GM21528 (cell line): ENCODE results near the gene PKD2L1.

Experiments
- ATAC-seq: cut with Tn5 transposase; IDR thresholded peaks from one replicate; pipeline ENCODE4 v1.9.1; 2021; ENCODE audit warnings: mild to moderate bottlenecking, moderate library complexity; ENCODE audit not compliant: unreplicated experiment, low FRiP score

PKD2L1 gene

DNA sequence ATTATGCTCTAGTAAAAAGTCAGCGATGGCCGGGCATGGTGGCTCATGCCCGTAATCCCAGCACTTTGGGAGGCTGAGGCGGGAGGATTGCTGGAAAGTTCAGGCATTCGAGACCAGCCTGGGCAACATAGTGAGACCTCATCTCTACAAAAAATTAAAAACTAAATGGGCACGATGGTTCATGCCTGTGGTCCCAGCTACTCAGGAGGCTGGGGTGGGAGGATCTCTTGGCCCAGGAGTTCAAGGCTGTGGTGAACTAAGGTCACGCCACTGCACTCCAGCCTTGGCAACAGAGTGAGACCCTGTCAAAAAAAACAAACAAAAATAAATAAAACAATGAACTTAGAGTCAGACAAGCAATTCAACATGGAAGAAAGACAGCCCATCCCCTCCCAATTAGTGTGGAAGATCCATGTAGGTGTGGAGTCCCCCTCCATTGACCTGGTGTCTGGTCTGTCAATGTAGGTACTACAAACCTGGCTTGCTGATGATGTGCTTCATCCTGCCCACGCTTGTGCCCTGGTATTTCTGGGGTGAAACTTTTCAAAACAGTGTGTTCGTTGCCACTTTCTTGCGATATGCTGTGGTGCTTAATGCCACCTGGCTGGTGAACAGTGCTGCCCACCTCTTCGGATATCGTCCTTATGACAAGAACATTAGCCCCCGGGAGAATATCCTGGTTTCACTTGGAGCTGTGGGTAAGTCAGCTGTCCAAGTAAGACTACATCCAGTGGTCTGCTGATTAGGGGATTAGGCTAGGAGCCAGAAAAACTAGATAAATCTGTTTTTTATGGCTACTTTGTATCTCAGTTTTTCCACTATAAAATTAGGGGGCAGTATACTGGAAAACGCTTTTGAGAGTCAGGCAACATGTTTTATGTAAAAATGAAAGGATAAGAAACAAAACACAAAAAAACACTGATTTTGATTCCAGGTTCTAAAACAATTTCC is 26.3 kb upstream of the PKD2L1 start:
- ATAC-seq: no peak

DNA sequence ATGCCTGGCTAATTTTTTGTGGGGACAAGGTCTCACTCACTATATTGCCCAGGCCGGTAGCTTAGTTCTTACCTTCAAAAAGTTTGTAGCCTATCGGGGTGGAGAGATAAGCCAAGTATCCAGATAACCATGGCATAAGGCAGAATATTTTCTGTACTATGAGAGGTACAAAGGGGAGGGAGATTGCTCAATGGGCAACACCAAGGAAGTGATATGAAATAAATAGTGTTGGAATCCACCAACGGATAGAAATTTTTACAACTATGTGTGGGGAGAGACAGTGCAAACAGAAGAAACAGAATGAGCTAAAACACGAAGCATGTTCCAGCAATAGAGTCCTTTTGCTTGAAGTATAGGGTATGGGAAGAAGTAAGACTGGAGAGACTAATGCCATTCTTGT is 25.1 kb upstream of the PKD2L1 start:
- ATAC-seq: no peak

- ATAC-seq: no peak
These were observed 23.9 kb upstream of the PKD2L1 start for GRCh38 chr10:100353770-100354485.

DNA sequence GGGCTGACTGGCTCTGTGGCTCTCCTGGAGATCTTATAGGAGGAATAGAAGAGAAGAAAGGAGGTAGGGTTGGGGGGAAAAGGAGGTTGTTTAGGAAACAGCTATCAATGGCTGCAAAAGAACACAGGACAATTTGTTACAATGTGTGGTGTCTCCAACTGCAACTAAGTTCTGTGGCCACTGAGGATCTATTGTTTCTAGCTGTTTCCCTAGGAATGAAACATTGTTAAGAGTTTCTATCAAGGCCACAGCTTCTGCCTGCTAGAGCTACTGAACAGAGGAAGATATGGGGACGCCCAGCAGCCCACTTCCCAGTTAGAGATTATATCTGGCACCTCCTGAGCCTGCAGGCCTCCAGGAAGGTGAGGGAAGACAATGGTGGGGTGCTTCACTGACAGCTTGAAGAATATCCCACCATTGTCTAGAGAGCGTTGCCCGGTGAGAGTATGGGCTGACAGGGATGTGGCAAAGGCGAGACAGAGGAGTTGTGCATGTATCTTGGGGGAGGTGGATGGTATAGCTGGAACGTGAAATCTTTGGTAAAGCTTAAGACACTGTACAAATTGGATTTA is 21.0 kb upstream of the PKD2L1 start:
- ATAC-seq: no peak

- no peak for ATAC-seq
These were observed 19.6 kb upstream of the PKD2L1 start for GRCh38 chr10:100349672-100350071.

DNA sequence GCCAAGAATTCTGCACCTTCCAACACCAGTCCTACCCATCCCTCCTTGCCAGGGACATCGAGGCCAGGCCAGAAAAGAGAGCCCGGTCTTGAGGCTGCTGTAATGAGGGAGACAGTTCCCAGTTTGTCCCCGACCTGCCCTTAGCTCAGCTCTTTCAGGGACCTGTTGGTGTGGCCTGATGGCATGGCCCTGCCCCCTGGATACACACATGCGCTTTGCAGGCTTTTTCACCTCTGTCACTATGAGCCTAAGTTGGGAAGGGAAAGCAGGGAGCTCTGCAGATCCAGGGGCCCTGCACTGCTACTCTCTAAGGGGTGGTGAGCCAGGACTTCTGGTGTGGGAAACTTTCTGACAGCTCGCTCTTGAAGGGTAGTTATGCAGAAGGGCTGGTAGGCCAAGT is 19.1 kb upstream of the PKD2L1 start:
- ATAC-seq: no peak

DNA sequence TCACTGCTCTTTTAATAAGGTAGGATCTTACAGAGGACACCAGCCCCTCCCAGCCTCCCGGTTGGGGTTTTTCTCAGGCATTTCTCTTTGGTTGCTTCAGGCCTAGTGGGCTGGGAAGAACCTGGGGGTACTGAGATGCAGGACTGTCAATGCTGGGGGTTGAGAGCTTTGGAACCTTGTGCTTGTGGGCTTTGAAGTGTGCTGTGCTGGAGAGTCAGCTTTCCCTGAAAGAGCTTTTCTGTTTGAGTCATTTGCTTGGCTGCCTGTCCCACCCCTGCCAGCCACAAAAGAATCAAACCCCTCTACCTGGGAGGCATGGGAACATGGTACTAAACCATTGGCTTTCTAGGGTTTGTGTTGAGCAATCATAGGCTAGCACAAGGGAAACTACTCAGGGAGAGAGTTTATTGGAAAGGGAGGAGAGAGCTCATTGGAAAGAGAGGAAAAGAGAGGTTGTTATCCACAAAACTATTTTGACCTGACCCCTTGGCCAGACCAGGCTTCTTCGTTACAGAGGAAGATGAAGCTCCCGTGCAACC is 18.4 kb upstream of the PKD2L1 start:
- ATAC-seq: no peak

DNA sequence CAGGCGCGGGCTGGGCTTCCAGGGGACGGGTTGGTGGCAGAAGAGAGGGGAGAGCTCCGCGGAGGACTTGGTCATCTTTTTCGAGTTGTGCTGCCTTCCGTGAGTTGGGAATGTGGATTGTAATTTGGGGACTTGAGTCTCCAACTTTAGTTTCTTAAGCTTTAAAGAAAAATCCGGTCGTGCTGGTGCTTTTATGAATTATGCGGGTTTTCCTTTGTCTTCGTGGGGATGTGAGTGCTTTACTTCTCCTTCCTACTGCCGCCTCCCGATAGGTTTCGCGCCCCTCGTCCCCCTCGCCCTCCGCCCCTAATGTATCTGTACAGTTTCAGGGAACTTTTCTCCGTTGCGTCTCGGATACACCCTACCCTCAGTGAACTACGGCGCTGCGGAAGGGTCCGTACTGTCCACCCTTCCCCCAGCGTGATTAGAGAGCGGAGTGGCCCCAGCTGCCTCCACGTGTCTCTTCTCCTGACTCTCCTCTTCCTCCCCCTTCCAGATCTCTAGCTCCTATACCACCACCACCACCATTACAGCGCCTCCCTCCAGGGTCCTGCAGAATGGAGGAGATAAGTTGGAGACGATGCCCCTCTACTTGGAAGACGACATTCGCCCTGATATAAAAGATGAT is 17.7 kb upstream of the PKD2L1 start:
- peak; percentile 1 for ATAC-seq

DNA sequence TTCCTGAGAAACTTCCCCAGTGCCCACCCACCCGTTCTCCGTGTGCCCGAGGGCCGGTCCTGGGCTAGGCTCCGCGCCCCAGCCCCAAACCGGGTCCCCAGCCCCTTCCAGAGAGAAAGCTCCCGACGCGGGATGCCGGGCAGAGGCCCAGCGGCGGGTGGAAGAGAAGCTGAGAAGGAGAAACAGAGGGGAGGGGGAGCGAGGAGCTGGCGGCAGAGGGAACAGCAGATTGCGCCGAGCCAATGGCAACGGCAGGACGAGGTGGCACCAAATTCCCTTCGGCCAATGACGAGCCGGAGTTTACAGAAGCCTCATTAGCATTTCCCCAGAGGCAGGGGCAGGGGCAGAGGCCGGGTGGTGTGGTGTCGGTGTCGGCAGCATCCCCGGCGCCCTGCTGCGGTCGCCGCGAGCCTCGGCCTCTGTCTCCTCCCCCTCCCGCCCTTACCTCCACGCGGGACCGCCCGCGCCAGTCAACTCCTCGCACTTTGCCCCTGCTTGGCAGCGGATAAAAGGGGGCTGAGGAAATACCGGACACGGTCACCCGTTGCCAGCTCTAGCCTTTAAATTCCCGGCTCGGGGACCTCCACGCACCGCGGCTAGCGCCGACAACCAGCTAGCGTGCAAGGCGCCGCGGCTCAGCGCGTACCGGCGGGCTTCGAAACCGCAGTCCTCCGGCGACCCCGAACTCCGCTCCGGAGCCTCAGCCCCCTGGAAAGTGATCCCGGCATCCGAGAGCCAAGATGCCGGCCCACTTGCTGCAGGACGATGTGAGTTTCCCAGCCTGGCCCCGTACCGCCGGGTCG is 16.9 kb upstream of the PKD2L1 start, which contains the start of gene SCD:
SCD (plus strand) TSS at position 469 of the 803 bp plus-strand sequence; CDS start at position 741, 272 bp downstream.
- ATAC-seq: peak; percentile 90

DNA sequence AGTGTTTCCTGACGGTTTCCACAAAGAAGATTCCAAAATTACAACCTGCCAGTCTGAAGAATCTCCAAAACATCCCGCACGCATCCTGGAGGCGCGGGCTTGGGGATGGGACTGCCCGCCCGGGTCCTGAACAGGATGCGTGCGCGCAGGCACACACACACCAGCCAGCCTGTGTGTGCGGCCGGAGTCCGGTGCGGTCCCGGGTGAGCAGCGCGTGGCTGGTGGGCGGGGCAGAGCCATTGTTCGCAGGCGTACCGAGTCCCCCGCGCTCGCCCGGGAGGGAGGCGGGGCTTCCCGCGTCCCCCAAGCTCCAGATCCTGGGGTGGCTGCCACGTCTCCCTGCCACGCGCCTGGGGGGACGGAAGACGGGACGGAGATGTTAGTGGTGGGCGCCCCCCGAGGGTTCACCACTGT is 16.3 kb upstream of the PKD2L1 start:
- peak; percentile 54 for ATAC-seq

GRCh38 chr10:100345570-100346330 is 15.7 kb upstream of the PKD2L1 start:
- no peak for ATAC-seq

DNA sequence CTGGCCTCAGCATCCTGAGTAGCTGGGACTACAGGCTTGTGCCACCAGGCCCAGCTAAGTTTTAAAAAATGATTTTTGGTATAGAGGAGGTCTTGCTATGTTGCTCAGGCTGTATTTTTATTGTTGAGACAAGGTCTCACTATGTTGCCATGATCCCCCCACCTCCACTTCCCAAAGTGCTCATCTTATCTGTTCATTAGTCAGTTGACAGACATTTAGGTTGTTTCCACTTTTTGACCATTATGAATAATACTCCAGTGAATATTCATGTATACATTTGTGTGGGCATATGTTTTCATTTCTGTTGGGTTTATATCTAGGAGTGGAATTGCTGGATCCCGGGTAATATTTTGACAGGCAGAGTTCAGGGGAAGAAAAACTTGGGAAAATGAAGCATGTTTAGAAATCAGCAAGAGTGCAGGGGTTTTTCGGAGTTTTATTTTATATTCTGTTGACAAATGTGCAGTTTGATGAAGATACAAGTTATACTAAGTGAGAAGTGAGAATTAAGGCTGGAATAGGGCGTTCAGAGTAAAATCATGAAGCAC is 14.3 kb upstream of the PKD2L1 start:
- ATAC-seq: no peak

GRCh38 chr10:100342627-100342972 is 12.6 kb upstream of the PKD2L1 start:
- no peak for ATAC-seq

GRCh38 chr10:100341953-100342626 is 12.1 kb upstream of the PKD2L1 start:
- ATAC-seq: no peak

DNA sequence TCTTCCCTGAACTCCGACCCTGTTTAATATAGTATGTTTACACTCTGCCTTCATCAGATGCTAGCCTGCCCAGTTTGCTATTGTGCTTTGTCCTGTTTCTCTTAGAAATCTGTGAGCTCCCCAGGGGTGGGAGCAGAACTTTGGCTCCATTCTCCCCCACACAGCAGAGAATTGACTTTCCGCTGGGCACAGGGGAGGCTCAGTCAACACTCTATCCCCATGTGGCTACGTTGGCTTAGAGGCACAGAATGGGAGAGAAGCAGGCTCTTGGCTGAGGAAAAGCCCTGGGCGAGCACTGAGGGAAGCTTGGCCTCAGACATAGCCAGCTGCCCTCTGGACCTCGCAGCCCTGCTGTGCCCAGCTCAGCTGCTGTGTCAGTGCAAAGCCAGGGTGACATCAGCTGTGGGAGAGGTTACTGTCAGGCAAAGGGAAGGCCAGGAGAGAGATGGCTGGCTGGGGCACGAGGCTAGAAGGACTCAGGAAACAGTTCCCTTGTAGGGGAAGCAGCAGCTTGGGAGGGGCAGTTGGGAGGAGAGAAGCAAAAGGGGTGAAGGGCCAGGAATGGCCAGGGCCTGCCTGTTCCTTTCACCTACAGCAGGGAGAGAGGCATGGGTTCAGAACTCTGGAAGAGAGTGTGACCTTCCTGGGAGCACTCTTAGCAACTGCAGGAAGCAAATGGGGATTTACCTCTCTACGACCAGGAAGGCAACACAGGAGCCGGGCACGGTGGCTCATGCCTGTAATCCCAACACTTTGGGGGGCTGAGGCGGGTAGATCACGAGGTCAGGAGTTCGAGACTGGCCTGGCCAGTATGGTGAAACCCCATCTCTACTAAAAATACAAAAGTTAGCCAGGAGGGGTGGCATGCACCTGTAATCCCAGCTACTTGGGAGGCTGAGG is 11.2 kb upstream of the PKD2L1 start:
- no peak for ATAC-seq

DNA sequence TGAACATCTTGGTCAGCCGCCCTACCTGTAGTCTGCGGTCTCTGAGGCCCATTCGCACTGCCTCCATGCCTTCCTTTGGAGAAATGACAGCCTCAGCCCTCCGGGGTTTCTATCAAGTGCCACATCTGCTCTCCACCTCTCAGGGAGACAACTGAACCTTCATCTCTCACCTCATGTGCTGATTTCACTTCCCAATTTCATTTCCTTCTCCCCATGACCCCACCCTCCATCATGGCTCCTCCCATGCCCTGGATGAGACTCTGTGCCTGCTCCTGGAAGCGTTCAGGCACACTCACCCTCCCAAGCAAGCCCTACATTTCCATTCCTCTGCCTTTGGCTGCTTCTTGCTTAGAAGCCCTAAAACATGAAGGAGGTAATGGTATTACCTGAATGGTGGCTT is 9.2 kb upstream of the PKD2L1 start:
- ATAC-seq: no peak

- ATAC-seq: no peak
These were observed 8.5 kb upstream of the PKD2L1 start for GRCh38 chr10:100338434-100339036.
